Omental fat pad (tissue), 4 donors: ENCODE data around the gene ADGRG4. TPM values are rescaled to one million over a fixed set of nuclear protein-coding genes. Genes with fewer than 3 reads are reported as not detected.
A peak's percentile ranks its signal among the peaks of the same experiment; 100 is the strongest.

ENCODE experiments used
- ATAC-seq: fragments of 150-250 bp; one replicate; pipeline ENCODE4 v1.9.1; 2016; ENCODE audit warnings: mild to moderate bottlenecking, moderate library complexity; ENCODE audit not compliant: low FRiP score
- DNase-seq: peaks from one replicate; pipeline ENCODE4 v3.0.0-alpha.2; 2019; ENCODE audit warnings: low spot score
- total RNA-seq, 4 donors: library from RNA; depleted of rRNA; stranded (reverse); fragments of >200 nt; gene quantifications; one replicate each; pipeline ENCODE4 v1.1.0, GENCODE V29; 2016
- TF ChIP-seq, protein P1 (sequence below), 3 donors: fragments of 450-650 bp; IDR thresholded peaks; one replicate each; pipeline ENCODE4 v1.5.1; 2016 to 2017; ENCODE audit warnings: antibody characterized with exemption in 3 of 3, mild to moderate bottlenecking in 3 of 3, moderate library complexity in 2 of 3

Gene ADGRG4
- total RNA-seq, 4 donors from 2014 or later, result under 0.01 to 0.38 (median 0.13) TPM

DNA sequence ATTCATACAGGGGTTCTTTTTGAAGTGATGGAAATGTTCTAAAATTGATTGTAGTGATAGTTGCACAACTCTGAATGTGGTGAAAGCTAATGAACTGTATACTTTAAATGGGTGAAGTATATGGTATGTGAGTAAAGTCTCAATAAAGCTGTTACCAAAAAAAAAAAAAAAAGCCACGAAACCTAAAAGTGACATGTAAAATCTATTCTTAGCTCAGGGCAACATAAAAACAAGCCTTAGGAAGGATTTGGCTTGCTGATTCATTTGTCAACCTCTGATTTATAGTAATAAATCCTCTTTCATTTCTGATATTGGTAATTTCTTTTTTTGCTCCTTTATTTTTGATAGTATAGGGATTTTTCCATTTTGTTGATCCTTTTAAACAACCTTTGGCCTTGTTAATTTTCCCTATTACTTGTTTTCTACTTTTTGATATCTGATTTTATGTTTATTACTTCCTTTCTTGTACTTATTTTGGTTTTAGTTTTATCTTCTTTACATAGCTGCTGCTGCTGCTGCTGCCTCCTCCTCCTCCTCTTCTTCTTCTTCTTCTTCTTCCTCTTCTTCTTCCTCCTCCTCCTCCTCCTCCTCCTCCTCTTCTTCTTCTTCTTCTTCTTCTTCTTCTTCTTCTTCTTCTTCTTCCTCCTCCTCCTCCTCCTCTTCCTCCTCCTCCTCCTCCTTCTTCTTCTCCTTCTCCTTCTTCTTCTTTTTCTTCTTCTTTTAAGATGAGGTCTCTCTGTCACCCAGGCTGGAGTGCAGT is 79.4 kb downstream of the ADGRG4 start:
- DNase-seq (no peak), ATAC-seq (no peak)
- TF ChIP-seq, protein P1, sequence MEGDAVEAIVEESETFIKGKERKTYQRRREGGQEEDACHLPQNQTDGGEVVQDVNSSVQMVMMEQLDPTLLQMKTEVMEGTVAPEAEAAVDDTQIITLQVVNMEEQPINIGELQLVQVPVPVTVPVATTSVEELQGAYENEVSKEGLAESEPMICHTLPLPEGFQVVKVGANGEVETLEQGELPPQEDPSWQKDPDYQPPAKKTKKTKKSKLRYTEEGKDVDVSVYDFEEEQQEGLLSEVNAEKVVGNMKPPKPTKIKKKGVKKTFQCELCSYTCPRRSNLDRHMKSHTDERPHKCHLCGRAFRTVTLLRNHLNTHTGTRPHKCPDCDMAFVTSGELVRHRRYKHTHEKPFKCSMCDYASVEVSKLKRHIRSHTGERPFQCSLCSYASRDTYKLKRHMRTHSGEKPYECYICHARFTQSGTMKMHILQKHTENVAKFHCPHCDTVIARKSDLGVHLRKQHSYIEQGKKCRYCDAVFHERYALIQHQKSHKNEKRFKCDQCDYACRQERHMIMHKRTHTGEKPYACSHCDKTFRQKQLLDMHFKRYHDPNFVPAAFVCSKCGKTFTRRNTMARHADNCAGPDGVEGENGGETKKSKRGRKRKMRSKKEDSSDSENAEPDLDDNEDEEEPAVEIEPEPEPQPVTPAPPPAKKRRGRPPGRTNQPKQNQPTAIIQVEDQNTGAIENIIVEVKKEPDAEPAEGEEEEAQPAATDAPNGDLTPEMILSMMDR (IDR thresholded peaks at IDR 0.05), result no peak

DNA sequence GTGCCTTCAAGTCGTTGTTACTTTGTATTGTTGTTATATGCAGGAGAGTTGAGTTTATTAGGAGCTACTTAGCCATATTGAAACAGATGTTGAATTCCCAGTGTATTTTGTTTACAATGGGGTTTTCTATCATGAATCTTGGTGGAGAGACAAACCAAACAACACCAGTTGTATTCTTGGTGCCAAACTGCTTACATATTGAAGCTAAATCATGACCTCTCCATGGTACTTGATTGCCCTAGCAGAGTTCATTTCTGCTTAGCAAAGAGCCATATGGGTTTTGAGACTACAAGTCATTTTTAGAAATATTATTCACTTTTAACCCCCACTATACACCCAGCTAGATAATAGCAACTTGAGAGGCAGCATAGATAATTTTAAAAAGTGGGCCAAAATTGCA is 85.4 kb downstream of the ADGRG4 start:
- TF ChIP-seq, protein P1 (IDR thresholded peaks at IDR 0.05), result no peak

DNA sequence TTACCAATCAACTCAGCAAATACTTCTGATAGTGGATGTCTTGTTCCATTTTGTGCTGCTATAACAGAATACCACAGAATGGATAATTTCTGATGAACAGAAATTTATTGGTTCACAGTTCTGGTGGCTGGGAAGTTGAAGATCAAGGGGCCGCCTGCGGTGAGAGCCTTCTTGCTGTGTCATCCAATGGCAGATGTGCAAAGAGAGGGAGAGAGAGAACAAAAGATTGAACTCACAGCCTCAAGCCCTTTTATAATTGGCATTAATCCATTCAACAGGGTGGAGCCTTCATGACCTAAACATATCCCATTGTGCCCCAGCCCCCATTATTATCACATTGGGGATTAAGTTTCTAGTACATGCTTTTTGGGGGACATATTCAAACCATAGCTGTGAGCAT is 86.1 kb downstream of the ADGRG4 start:
- TF ChIP-seq, protein P1 (IDR thresholded peaks at IDR 0.05), result no peak
- DNase-seq (no peak), ATAC-seq (no peak)

More for the DNA sequence above, 85.4 kb downstream of the ADGRG4 start:
- DNase-seq (no peak), ATAC-seq (no peak)

DNA sequence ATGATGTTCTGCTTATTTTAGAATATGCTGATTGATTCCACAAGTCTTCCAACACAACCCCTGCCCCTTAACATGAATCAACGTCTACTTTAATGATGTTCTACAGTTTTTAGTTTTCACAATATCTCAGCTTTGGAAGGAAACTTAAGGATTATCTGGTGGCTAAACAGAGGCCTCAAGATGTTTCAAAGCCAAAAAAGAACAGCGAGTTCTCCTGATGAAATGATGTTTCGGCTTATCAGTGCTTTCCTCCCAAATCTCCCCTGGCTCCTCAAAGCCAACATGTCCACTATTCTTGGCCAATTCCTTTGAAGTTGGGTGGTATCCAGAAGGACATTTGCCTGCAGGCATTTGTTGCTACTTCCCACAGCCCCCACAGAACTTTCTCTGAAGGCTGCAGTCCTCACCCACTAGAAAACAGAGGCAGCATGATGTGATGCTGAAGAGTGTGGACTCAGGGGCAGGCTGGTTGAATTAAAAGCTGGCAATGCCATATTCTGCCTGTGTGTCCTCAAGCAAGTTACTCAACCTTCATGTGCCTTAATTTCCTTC is 87.3 kb downstream of the ADGRG4 start:
- TF ChIP-seq, protein P1 (IDR thresholded peaks at IDR 0.05), result no peak
- peak; percentile 54 for ATAC-seq
- DNase-seq, result no peak

DNA sequence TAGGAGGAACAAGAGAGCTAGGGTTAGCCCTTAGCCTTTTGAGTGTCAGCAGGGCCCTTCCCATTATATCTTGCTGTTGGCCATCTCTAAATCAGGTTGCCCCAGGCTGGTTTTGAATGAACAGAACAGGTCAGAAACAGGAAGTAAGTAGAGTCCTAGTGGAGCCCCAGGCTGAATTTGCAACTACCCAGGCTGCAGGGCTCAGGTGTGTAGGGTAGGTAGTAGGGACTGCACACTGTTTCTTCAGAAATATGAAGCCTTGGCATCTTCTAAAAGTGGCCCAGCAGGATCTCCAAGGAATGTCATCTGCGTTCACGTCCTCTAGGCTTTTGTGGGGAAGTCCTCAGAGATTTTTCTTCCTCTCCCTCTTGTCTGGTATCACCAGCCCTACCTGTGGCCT is 90.2 kb downstream of the ADGRG4 start:
- DNase-seq (no peak), ATAC-seq (no peak)
- TF ChIP-seq, protein P1 (IDR thresholded peaks at IDR 0.05), result no peak

DNA sequence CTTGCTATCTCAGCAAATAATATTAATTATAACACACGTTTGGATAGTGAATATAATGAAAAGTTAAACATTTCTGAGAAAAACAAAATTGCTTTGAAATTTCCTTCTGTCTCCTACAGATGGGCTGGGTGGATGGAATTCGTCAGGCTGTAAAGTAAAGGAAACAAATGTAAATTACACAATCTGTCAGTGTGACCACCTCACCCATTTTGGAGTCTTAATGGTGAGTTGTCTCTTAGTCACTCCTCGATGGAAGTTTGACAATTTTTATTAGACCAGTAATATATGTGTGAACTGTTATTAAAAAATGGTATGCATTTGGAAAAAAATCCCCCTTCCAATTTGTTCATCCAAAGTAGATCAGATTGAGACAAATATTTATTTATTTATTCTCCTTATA is 94.5 kb downstream of the ADGRG4 start:
- TF ChIP-seq, protein P1 (IDR thresholded peaks at IDR 0.05), result no peak
- no peak for DNase-seq

DNA sequence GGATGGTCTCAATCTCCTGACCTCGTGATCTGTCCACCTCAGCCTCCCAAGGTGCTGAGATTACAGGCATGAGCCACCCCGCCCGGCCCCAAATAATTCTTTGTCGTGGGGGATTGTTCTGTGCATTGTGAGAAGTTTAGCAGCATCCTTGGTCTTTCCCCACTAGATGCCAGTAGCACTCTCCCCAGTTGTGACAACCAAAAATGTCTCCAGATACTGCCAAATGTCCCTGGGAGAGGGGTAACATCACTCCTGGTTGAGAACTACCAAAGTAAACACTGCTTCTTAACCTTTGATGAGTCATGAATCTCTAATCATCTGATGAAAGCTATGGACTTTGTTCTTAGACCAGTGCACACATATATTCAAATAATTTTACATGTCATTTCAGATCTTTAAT is 96.2 kb downstream of the ADGRG4 start:
- TF ChIP-seq, protein P1 (IDR thresholded peaks at IDR 0.05), result no peak
- no peak for DNase-seq
- no peak for ATAC-seq

More for the DNA sequence above, 94.5 kb downstream of the ADGRG4 start:
- ATAC-seq, result no peak
